ENCODE results near the gene GFM1. TPM values are rescaled to one million over a fixed set of nuclear protein-coding genes. Genes with fewer than 3 reads are reported as not detected.

Gene GFM1
- total RNA-seq, 6 experiments from 2014 or later = 40.2 to 61.5 (median 43.8) TPM

GRCh38 chr3:158718490-158719170 is 74.3 kb downstream of the GFM1 start:
- intact Hi-C loops (cut with DNase I) = no loop called here
- Histone ChIP-seq H3K4me1 (no peaks in the 10 kb centered on the region), H3K27me3 (no peaks in the 10 kb centered on the region), H3K36me3 (no peaks in the 10 kb centered on the region), H3K4me3 (no peak overlapping the region), H3K9me3 (no peaks in the 10 kb centered on the region), H3K27ac (no peak overlapping the region)
- 76% methylated on average over 5 of the region's 5 CpGs for WGBS (ENCODE audit: insufficient coverage, low coverage, low lambda C conversion rate, missing lambda C conversion rate)
- ATAC-seq (no peak), DNase-seq (no peak)
- no peak for TF ChIP-seq POLR2A (IDR thresholded peaks at IDR 0.05)

- H3K4me1 ChIP-seq = peaks cover 0 to 21% (median 12%) of the 10 kb centered on the region in 4 donors
- intact Hi-C loops (cut with DNase I) = loop anchor here in 1 of 2 donors (10.0 kb wide), 1 partner anchor 57 kb away; no protein-coding TSS in a partner anchor
- no peaks in the 10 kb centered on the region for H3K27me3 ChIP-seq
- 100% methylated on average over 1 of the region's 1 CpG for WGBS (ENCODE audit: insufficient coverage, low coverage, low lambda C conversion rate, missing lambda C conversion rate)
- no peaks in the 10 kb centered on the region for H3K36me3 ChIP-seq
- H3K9me3 ChIP-seq = no peaks in the 10 kb centered on the region
- H3K27ac ChIP-seq = no peak overlapping the region
- TF ChIP-seq POLR2A (IDR thresholded peaks at IDR 0.05) = no peak
- TF ChIP-seq CTCF (IDR thresholded peaks at IDR 0.05) = no peak
- ATAC-seq = no peak
- H3K4me3 ChIP-seq = no peak overlapping the region
- DNase-seq = no peak
Observed at GRCh38 chr3:158722108-158722507, 77.8 kb downstream of the GFM1 start.

- TF ChIP-seq CTCF (IDR thresholded peaks at IDR 0.05) (no peak), POLR2A (IDR thresholded peaks at IDR 0.05) (no peak)
- Histone ChIP-seq H3K4me1 (peaks cover 0 to 21% (median 12%) of the 10 kb centered on the region in 4 donors), H3K27ac (no peak overlapping the region), H3K27me3 (no peaks in the 10 kb centered on the region), H3K9me3 (no peaks in the 10 kb centered on the region), H3K4me3 (no peak overlapping the region), H3K36me3 (no peaks in the 10 kb centered on the region)
- intact Hi-C loops (cut with DNase I) = loop anchor here in 1 of 2 donors (10.0 kb wide), 1 partner anchor 59 kb away; no protein-coding TSS in a partner anchor
- DNase-seq (no peak), ATAC-seq (no peak)
- 90% methylated on average over 3 of the region's 7 CpGs for WGBS (ENCODE audit: insufficient coverage, low coverage, low lambda C conversion rate, missing lambda C conversion rate)
Observed at GRCh38 chr3:158723991-158724390, 79.7 kb downstream of the GFM1 start.

- Histone ChIP-seq H3K27ac (peak overlapping the region in 2 of 3 donors; percentile 17 to 31), H3K4me1 (peaks cover 0 to 21% (median 12%) of the 10 kb centered on the region in 4 donors), H3K27me3 (no peaks in the 10 kb centered on the region), H3K9me3 (no peaks in the 10 kb centered on the region), H3K4me3 (no peak overlapping the region), H3K36me3 (no peaks in the 10 kb centered on the region)
- ATAC-seq (peak; percentile 89 to 96 (median 92)), DNase-seq (peak; percentile 69 to 84 (median 71))
- intact Hi-C loops (cut with DNase I) = loop anchor here in 1 of 2 donors (10.0 kb wide), 1 partner anchor 61 kb away; no protein-coding TSS in a partner anchor
- TF ChIP-seq POLR2A (IDR thresholded peaks at IDR 0.05) (no peak), CTCF (IDR thresholded peaks at IDR 0.05) (no peak)
- 20% methylated on average over 7 of the region's 9 CpGs for WGBS (ENCODE audit: insufficient coverage, low coverage, low lambda C conversion rate, missing lambda C conversion rate)
Observed at GRCh38 chr3:158725348-158726011, 81.2 kb downstream of the GFM1 start.

All from right lobe of liver (tissue), 6 donors.